DMS79 (cell line): ENCODE measurements around the gene RBM26.

Experiments used
- DNase-seq: peaks from one replicate; lab custom pipeline; 2025; lab: John Stamatoyannopoulos, UW

The RBM26 gene, protein sequence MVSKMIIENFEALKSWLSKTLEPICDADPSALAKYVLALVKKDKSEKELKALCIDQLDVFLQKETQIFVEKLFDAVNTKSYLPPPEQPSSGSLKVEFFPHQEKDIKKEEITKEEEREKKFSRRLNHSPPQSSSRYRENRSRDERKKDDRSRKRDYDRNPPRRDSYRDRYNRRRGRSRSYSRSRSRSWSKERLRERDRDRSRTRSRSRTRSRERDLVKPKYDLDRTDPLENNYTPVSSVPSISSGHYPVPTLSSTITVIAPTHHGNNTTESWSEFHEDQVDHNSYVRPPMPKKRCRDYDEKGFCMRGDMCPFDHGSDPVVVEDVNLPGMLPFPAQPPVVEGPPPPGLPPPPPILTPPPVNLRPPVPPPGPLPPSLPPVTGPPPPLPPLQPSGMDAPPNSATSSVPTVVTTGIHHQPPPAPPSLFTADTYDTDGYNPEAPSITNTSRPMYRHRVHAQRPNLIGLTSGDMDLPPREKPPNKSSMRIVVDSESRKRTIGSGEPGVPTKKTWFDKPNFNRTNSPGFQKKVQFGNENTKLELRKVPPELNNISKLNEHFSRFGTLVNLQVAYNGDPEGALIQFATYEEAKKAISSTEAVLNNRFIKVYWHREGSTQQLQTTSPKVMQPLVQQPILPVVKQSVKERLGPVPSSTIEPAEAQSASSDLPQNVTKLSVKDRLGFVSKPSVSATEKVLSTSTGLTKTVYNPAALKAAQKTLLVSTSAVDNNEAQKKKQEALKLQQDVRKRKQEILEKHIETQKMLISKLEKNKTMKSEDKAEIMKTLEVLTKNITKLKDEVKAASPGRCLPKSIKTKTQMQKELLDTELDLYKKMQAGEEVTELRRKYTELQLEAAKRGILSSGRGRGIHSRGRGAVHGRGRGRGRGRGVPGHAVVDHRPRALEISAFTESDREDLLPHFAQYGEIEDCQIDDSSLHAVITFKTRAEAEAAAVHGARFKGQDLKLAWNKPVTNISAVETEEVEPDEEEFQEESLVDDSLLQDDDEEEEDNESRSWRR

DNA sequence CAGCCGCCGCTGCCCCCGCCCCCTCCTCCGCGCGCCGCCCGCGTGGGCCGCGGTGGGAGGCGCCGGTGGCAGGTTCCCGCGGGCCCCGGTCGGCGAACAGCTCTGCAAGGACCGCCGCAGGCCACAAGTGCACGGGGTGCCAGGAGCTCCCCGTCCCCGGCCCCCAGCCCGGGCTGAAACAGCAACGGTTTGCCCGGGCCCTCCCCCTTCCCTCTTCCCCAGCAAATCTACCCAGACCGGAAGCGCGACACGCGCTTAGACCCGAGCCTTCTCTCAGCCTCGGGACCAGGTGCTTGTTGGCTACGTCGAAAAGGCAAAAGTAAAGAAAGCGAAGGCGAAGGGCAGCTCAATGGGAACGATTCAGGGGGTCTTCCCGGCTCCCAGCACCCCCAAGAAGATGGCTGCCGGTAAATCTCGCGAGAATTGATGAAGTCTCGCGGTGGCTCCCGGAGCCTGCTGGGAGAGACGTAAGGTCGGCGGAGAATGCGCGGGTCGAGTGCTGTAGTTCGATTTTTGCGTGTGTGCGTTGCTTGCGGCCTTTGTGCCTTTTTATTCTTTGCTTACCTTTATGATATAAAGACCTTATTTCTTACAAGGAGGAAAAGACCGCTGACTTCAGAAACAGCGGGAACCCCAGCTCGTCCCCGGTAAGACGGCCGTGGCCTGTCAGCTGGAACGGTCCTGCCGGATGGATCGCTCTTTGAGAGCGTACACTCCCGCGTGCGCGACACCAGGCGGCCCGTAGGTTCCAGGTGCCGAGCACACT, at the start of gene RBM26:
Gene RBM26 (minus strand): TSS at position 425 of the 766 bp plus-strand sequence. CDS start 481 bp downstream, outside the sequence.
- DNase-seq: peak; percentile 64

DNA sequence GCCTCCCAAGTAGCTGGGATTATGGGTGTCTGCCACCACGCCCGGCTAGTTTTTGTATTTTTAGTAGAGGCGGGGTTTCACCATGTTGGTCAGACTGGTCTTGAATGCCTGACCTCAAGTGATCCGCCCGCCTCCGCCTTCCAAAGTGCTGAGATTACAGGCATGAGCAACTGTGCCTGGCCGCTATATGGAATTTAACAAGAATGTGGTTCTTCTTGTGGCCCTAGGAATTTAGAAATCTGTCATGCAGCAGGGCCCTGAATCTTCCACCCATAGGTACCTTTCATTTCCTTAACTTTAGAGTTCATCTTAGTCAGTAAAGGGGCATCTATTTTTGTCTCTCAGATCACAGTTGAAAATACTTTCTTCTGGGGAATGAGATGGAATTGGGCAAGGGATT, 49.3 kb upstream of the RBM26 start:
- DNase-seq: no peak

DNA sequence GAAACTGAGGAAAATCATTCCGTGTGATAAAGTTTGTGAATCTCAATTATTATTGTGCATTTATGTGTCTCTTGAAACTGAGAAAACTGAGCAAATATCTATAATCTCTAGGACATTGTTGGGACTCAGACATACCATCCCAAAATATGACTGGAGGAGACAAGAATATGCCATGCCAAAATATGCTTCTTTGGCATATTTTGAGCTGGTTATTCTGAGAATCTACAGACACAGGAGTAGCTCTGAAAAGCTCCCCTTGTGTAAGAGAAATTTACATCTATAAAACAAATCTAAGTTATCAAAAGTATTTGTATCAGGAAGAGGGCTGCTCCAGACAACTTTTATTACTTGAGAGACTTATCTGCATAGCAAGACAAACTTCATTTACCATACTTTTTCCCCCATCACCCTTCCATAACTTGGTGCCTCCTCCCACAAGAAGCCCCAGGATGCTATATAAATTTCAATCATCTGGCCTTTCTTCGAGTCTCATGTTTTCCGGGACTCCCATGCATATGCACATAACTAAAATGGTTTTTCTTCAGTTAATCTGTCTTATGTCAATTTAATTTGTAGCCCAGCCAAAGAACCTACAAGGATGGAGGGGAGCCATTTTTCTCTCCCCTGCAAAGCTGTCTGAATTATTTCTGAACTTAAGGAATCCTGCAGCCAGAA, 46.3 kb upstream of the RBM26 start:
- DNase-seq: no peak

DNA sequence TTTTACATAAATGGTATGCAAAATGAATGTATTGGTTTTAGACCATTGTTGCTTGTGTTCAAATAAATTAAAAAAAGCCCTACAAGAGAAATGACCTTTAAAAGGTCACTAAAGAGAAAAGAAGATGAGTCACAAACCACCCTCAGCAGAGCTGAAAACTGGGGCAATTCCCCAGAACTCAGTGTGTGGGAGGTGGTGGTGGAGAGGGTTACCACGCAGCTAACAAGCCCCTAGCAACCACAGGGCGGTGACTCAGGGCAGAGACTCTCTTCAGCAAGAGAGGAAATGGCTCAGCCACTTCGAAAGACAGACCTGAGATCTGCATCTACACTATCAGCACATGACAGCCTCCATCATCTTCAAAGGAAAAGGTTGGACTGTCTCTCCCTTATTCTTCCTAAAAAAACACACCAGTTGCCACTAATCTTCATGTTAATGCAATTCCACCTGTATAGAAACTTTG, 45.5 kb upstream of the RBM26 start:
- DNase-seq: no peak

DNA sequence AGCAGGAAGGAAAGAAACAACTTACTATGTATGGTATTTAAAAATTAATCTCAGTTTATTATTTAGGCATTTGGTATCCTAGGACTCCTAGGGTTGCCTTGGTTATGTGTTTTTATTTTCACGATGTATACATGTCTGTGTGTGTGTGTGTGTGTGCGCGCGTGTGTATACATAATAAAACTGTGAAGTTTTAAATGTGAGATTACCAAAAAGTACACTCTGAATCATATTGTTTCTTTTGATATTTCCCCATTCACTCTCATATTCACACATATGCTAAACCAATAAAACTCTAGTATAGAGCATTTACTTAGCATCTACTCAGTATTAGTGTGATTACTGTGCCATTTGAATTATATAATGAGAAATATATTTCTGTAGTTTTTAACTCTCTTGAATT, 44.1 kb upstream of the RBM26 start:
- no peak for DNase-seq

DNA sequence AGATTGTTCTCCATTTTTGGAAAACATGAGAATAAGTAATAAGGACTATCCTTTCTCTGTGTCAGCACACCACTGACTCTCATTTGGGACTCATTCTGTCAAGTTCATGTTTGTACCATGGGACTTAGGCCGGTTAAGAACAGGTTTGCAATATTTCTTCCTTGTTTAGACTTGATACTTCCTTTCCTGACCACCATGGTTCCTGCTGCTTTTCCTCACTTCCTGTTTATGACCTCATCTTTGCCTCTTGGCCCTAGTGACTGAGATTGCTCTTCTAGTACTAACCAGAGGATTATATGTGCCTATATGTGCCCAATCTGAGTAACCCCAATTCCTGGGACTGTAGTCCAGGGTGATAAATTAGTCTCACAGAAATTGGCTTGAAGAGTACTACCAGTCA, 42.4 kb upstream of the RBM26 start:
- DNase-seq: no peak

DNA sequence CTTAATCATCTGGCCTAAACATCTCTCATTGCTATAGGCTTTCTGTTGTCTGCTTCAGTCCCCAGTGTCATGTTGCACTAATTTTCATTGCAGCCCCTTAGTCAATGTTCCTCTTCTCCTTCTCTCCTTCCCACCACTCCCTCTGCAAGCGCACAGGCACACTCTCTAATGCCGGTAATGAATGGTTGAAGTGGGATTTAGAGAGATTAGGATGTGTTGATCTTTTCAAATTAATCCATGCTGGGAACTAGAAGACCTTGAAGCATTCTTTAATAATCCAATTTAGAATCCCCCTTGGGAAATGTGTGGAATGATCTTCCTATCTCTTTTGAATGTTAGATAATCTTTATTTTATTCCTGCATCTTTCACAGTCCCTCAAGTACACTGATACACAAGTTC, 41.7 kb upstream of the RBM26 start:
- no peak for DNase-seq

DNA sequence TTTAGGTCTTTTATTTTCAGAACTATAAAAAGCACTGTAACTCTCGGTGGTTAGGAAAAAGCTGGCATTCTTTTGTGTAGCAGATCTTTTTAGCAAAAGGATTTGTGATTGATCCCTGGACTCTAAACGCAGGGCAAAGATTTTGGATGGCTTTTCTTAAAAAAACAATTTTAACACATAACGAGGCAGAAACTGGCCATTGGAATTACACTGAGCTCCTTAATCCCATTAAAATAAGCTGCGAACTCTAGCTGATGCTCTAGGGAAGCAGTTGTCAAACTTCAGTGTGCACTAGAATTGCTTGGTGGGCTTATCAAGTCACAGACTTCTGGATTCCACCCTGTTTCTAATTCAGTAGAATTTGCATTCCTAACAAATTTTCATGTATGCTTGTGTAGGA, 41.1 kb upstream of the RBM26 start:
- no peak for DNase-seq

DNA sequence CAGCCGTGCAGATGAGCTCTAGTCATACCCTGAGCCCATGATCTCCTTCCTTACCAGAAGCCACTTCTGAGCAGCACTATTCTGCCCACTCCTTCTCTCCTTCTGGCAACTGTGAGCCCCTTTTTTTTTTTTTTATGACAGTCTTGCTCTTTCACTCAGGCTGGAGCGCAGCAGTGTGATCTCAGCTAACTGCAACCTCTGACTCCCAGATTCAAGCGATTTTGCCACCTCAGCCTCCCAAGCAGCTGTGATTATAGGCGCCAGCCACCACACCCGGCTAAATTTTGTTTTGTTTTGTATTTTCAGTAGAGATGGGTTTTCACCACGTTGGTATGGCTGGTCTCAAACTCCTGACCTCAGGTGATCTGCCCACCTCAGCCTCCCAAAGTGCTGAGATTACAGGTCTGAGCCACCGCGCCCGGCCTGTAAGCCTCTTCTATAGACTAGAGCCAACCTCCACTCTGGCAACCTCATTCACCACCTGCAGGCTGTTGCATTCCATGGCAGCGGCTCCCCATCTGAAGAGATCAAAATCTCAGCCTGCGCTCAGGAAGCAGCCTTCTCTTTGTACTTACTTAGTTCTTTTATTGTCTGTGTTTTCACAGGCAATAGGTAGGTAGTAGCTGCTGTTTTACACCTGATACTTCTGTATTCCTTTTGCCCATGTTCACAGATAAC, 40.1 kb upstream of the RBM26 start:
- no peak for DNase-seq

DNA sequence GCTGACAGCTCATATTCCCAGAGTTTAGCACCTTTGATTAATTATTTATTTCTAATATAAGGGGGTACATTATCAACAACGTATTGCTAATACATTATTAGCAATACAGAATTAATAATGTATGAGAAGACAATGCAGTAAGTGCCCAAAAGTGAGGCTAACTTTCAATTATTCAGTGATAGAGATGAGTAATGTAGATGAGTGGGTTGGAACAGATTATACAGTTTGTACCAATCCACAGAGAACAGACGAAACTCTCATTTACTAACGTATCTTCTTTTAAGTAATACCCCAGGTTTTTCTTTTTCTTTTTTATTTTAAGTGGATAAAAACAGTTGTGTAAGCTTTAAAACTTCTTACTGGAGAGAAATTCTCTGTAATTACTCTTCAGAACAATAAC, 36.7 kb upstream of the RBM26 start:
- no peak for DNase-seq

DNA sequence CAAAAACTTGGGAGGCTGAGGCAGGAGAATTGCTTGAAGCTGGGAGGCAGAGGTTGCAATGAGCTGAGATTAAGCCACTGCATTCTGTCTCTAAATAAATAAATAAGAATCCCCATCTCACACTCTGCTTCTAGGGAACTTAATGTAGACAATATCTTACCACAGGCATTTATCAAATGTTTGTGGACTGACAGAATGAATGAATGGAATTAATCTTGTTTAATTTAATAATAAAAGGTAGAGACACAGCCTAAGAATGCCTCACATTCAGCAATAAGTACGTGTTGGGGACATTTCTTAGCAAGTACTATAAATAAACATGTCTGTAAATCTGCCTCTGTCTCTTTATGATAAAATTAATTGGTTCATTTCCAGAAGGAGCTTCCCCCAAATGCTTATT, 36.2 kb upstream of the RBM26 start:
- no peak for DNase-seq

DNA sequence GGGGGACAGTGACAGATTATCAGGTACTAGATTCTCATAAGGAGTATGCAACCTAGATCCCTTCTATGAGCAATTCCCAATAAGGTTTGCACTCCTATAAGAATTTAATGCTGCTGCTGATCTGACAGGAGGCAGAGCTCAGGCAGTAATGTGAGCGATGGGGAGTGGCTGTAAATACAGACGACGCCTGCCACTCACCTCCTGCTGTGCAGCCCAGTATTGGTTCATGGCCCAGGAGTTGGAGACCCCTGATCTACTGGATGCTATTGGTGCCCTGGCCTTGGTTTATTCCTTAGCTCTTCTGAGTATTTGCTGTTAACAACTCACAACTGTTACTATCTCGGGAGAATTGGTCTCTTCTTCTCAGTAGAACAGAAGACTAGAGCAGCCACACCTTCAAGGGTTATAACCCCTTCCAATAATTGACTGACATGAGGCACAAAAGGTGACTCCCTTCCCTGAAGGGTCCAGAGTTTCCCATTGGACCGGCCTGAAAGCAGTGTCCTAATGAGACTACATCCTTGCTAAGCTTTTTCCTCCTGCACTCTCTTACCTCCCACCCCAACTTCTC, 35.0 kb upstream of the RBM26 start:
- DNase-seq: no peak

DNA sequence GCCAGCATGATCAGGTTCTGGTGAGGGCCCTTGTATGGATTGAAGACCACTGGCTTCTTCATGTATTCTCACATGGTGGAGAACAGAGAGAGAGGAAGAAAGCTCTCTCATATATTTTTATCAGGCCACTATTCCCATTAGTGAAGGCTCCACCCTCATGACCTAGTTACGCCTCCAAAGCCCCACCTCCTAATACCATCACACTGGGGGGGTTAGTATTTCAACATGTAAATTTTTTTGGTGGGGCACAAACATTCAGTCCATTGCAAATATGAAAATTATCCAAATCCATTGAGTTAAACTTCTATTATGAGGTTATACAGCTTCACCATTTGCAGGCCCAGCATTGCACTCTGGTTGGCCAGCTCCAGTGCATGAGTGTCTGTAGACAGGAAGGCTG, 33.2 kb upstream of the RBM26 start:
- no peak for DNase-seq

DNA sequence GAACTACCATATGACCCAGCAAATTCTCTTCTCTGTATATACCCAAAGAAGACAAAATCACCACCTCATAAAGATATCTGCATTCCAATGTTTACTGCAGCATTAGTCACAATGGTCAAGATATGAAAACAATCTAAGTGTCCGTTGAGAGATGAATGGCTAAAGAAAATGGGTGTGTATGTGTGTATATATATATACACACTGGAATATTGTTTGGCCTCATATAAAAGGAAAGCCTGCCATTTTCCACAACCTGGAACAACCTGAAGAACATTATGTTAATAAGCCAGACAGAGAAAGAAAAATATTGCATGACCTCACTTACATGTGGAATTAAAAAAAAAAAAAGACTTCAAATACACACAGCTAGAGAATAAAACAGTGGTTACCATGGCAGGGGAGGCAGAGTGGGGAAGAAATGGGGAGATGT, 29.5 kb upstream of the RBM26 start:
- DNase-seq: no peak

DNA sequence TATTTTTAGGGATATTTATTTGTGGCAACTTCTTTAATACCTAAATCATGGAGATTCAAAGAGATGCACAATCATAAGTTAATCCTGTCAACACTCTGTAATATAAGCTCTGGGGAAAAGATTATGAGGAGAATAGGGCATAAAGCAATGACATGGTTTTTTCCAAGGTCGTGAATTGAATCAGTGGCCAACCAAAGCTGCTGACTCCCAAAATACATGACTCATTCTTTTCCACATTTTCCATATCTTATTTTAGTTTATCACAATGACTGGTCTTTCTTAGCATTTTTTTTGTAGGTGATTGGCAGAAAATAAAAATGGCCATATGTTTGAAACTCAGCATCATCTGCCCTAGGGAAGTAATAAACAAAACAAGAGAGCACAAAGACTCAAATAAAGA, 28.5 kb upstream of the RBM26 start:
- DNase-seq: no peak

DNA sequence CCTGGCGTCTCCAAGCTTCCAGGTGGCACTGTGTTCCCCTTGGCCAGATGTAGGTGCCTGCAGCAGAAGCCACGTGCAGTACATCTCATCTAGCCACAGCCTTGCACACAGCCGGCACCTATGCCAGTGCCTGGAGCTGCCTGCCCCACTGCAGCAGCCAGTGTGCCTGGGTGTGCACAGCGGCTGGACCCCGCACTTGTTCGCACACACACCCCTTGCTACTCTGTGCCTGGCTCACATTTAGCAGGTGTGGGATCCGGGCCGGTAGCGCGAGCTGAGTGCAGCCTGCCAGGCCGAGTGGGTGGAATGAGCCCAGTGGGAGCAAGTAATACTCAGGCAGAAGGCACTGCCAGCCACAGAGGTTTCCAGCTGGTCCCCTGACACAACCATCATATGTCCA, 26.9 kb upstream of the RBM26 start:
- DNase-seq: no peak

DNA sequence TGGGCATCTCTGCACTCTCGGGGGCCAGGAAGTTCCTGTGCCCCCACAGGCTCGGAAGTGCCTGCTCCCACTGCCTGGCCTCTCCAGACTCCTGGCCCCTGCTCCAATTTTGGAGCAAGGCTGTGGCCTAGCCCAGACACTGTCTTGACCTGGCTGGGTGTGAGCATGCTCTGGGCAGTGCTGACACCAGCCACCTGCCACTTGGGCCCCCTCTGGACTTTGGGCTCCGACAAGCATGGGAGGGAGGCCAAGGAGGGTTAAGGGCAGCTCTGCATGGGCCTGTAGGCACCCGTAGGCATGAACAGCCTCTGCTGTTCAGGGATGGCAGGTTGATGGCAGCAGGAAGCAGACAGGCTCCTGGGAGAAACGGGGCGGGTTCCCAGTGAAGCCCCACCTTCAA, 26.0 kb upstream of the RBM26 start:
- no peak for DNase-seq

DNA sequence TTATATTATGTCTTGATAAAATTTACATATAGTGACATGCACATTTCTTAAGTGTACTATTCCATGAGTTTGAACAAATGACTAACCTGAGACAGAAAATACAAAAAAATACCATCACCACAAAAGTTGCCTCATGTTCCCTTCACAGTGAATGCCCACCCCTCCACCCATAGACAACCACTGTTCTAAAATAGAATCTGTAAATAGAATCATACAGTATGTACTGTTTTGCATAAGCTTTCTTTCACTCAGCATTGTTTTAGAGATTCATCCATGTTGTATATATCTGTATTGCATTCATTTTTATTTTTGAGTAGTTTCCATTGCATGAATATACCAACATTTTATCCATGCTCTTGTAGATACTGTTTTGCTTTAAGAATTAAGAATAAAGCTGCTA, 23.3 kb upstream of the RBM26 start:
- no peak for DNase-seq

DNA sequence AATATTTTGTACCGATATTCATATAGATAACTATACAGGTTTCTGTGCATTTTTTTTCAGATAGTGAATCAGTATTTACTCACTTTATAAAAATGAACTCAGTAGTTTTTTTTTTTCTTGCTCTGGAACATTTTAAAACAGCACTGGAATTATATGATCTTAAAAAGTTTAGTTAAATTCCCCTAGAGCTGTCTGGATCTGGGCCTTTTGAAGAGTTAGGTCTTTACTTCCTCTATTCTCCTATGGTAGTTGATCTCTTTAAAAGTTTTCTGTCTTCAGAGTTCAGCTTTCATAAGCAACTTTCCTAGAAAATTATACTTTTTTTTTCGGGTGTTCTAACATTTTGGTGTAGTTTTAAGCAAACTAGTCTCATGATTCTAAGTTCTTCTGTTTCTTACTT, 21.8 kb upstream of the RBM26 start:
- no peak for DNase-seq

DNA sequence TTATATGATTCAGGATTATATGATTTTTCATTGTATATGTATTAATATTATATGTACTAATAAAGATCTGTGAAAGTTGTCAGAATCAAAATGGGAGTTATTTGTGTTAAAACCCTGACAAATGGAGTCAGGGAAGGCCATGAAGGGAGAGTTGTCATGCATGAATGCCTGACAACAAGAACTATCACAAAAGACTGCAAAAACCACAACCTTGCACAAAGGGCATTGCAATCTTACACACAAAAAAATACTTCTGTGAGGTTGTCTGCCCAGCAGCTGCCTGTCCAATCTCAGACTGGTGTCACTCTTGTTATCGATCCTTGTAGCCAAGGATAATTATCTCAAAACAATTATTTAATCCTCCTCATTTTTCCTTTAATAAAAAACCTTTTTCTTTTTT, 21.2 kb upstream of the RBM26 start:
- no peak for DNase-seq
